B cell (primary cell): Measurements from ENCODE around the gene HSPH1. TPM values are rescaled to one million over a fixed set of nuclear protein-coding genes. Genes with fewer than 3 reads are reported as not detected.

ENCODE experiments used
- ATAC-seq: fragments of 200-7000 bp; cut with Tn5 transposase; one replicate; pipeline ENCODE4 v1.10.0; 2021; ENCODE audit warnings: low read depth, mild to moderate bottlenecking, moderate number of reproducible peaks, moderate library complexity
- CTCF ChIA-PET: fragments of 350-600 bp; sonication (Branson Sonifier 250); formaldehyde crosslinking; loops from one replicate; lab custom pipeline; 2021; ENCODE audit warnings: antibody characterized with exemption, inconsistent platforms; lab: Charles Lee
- POLR2A ChIA-PET: fragments of 350-600 bp; sonication (Branson Sonifier 250); formaldehyde crosslinking; loops from one replicate; lab custom pipeline; 2021; ENCODE audit warnings: antibody characterized with exemption; lab: Charles Lee
- DNase-seq: peaks from one replicate; pipeline ENCODE4 v3.0.0; 2013
- H2AFZ ChIP-seq: 2 replicates; pipeline ENCODE4 v1.6.1; 2012; ENCODE audit warnings: mild to moderate bottlenecking, low read depth, low read length; ENCODE audit not compliant: insufficient read depth, poor library complexity, severe bottlenecking
- H3K27ac ChIP-seq, 2 donors: 1 replicate in 1 of 2; 2 replicates in 1 of 2; pipeline ENCODE4 v1.5.1; 2012 to 2013; ENCODE audit warnings: low read length in 2 of 2, mild to moderate bottlenecking in 2 of 2, moderate library complexity in 1 of 2
- H3K27me3 ChIP-seq, 4 experiments: fragments of 200-600 bp in 1 of 4; sonication (generic) in 1 of 4; replicated peaks in 1 of 4; 1 replicate in 2 of 4; 2 replicates in 2 of 4; pipeline versions ENCODE4 v1.6.1 to v1.7.0; 2013 to 2016; ENCODE audit warnings: low read length in 3 of 4, mild to moderate bottlenecking in 2 of 4, mixed read lengths in 1 of 4, moderate library complexity in 1 of 4; ENCODE audit not compliant: insufficient read depth in 4 of 4, control insufficient read depth in 3 of 4; ENCODE audit errors: control extremely low read depth in 1 of 4
- H3K36me3 ChIP-seq, 2 experiments: replicated peaks in 1 of 2; 1 replicate in 1 of 2; 2 replicates in 1 of 2; pipeline versions ENCODE4 v1.6.1 to v1.7.1; 2013; ENCODE audit warnings: low read length in 1 of 2; ENCODE audit not compliant: insufficient read depth in 2 of 2, control insufficient read depth in 1 of 2; ENCODE audit errors: control extremely low read depth in 1 of 2, extremely low read depth in 1 of 2
- H3K4me1 ChIP-seq, 2 donors: fragments of 200-600 bp in 1 of 2; sonication (generic) in 1 of 2; 1 replicate in 1 of 2; 2 replicates in 1 of 2; pipeline versions ENCODE4 v1.5.1 to v1.6.1; 2013 to 2017; ENCODE audit warnings: low read length in 2 of 2; ENCODE audit not compliant: control insufficient read depth in 2 of 2, insufficient read depth in 2 of 2
- H3K4me2 ChIP-seq: replicated peaks from 2 replicates; pipeline ENCODE3; 2012; ENCODE audit warnings: mild to moderate bottlenecking, low read depth, low read length; ENCODE audit not compliant: poor library complexity, severe bottlenecking
- H3K4me3 ChIP-seq, 5 experiments: fragments of 200-600 bp in 1 of 5; sonication (generic) in 1 of 5; 1 replicate in 3 of 5; 2 replicates in 2 of 5; pipeline versions ENCODE4 v1.5.1 to v1.7.0; 2011 to 2016; ENCODE audit warnings: low read length in 4 of 5, mild to moderate bottlenecking in 4 of 5, low read depth in 2 of 5, control low read depth in 1 of 5, moderate library complexity in 1 of 5; ENCODE audit not compliant: insufficient read depth in 1 of 5; ENCODE audit errors: control extremely low read depth in 1 of 5, extremely low read depth in 1 of 5
- H3K79me2 ChIP-seq: fragments of 200-600 bp; sonication (generic); one replicate; pipeline ENCODE4 v1.6.0; 2016; ENCODE audit warnings: low read length; ENCODE audit not compliant: control insufficient read depth, insufficient read depth
- H3K9ac ChIP-seq: fragments of 200-600 bp; sonication (generic); 2 replicates; pipeline ENCODE4 v1.6.1; 2017; ENCODE audit warnings: mild to moderate bottlenecking, low read length, moderate library complexity
- H3K9me3 ChIP-seq, 3 donors: one replicate each; pipeline versions ENCODE4 v1.6.1 to v1.7.1; 2013; ENCODE audit warnings: low read length in 2 of 3; ENCODE audit not compliant: control insufficient read depth in 2 of 3, insufficient read depth in 1 of 3; ENCODE audit errors: control extremely low read depth in 1 of 3
- H4K20me1 ChIP-seq: 2 replicates; pipeline ENCODE4 v1.6.0; 2012; ENCODE audit warnings: mild to moderate bottlenecking, low read length; ENCODE audit not compliant: insufficient read depth, control insufficient read depth, poor library complexity, severe bottlenecking
- H3K27ac Mint-ChIP-seq: one replicate; pipeline ENCODE4 v1.8.0; 2021; ENCODE audit warnings: mixed read lengths
- H3K27me3 Mint-ChIP-seq: one replicate; pipeline ENCODE4 v1.8.0; 2021; ENCODE audit warnings: mixed read lengths
- H3K4me1 Mint-ChIP-seq: one replicate; pipeline ENCODE4 v1.8.0; 2021; ENCODE audit warnings: mixed read lengths
- H3K4me3 Mint-ChIP-seq: one replicate; pipeline ENCODE4 v1.8.0; 2021; ENCODE audit warnings: mixed read lengths
- H3K9me3 Mint-ChIP-seq: one replicate; pipeline ENCODE4 v1.8.0; 2022; ENCODE audit warnings: mixed read lengths; ENCODE audit not compliant: insufficient read depth
- CTCF ChIP-seq: fragments of 200-600 bp; IDR thresholded peaks from one replicate; pipeline ENCODE4 v1.8.0; 2022; ENCODE audit warnings: antibody characterized with exemption, mild to moderate bottlenecking
- EZH2 ChIP-seq: IDR thresholded peaks from 2 replicates; pipeline ENCODE4 v1.6.1; 2012; ENCODE audit warnings: borderline replicate concordance, low read depth, mild to moderate bottlenecking, moderate library complexity, low read length; ENCODE audit not compliant: insufficient read depth, poor library complexity, severe bottlenecking
- WGBS: methylation state at CpG from one replicate; pipeline ENCODE4 v1.1.5; 2013; ENCODE audit warnings: missing lambda C conversion rate; ENCODE audit not compliant: insufficient coverage; 5-methylcytosine and 5-hydroxymethylcytosine counted together
- intact Hi-C: fragments of 100-400 bp; cut with micrococcal nuclease; formaldehyde crosslinking; loops from one replicate; pipeline ENCODE4 v1.10.0; 2022
- polyA plus RNA-seq: library from polyadenylated mRNA; depleted of rRNA; stranded (reverse); fragments of >200 nt; gene quantifications from 2 replicates; pipeline ENCODE4 v1.2.3, GENCODE V29; 2012
- total RNA-seq, 2 donors: library from RNA; stranded (reverse); fragments of 120-200 nt in 1 of 2; gene quantifications; 1 replicate in 1 of 2; 2 replicates in 1 of 2; pipeline versions ENCODE4 v1.2.3 to v1.2.4, GENCODE V29; 2013 to 2022

The HSPH1 gene
- total and polyA plus RNA-seq, 2 donors (not counting 1 experiment from before 2014, with no cell fraction given): 15.4 to 56.4 TPM

GRCh38 chr13:31088826-31089420, 72.8 kb downstream of the HSPH1 start:
- no peak for ATAC-seq
- Histone ChIP-seq H3K79me2 (no peaks in the 10 kb centered on the region), H3K27ac (no peak overlapping the region), H3K4me2 (no peak overlapping the region), H3K36me3 (no peaks in the 10 kb centered on the region), H3K4me3 (no peak overlapping the region), H3K27me3 (peaks cover 0 to 13% (median 3%) of the 10 kb centered on the region in 4 experiments), H3K4me1 (no peaks in the 10 kb centered on the region), H3K9me3 (no peaks in the 10 kb centered on the region), H3K9ac (no peak overlapping the region), H4K20me1 (no peaks in the 10 kb centered on the region), H2AFZ (no peak overlapping the region)
- Mint-ChIP-seq H3K9me3 (no peaks in the 10 kb centered on the region), H3K4me1 (peaks cover 4% of the 10 kb centered on the region), H3K27me3 (peaks cover 27% of the 10 kb centered on the region), H3K27ac (no peak overlapping the region), H3K4me3 (no peak overlapping the region)
- TF ChIP-seq CTCF: no peak
- TF ChIP-seq EZH2: no peak
- intact Hi-C loops: no loop called here
- no peak for DNase-seq
- CTCF ChIA-PET: no interaction called here
- WGBS: 86% methylated on average over 5 of the region's 8 CpGs
- POLR2A ChIA-PET: no interaction called here

Other genes with a start within 250 kb of the HSPH1 start
- not detected in 2 replicates for gene TEX26, start 229.2 kb downstream of the HSPH1 start, total RNA-seq
- not detected in 2 replicates for gene TEX26, start 229.2 kb downstream of the HSPH1 start, polyA plus RNA-seq
- 6.2 and 6.8 TPM in 2 replicates for gene B3GLCT, start 38.1 kb upstream of the HSPH1 start, total RNA-seq
- 1.4 and 1.7 TPM in 2 replicates for gene B3GLCT, start 38.1 kb upstream of the HSPH1 start, polyA plus RNA-seq